Keratinocyte (primary cell): ENCODE measurements around the gene ZNF316.

Experiments
- CTCF ChIP-seq, 3 experiments: IDR thresholded peaks in 1 of 3; conservative IDR thresholded peaks in 1 of 3; optimal IDR thresholded peaks in 1 of 3; 2 replicates in 2 of 3; 3 replicates in 1 of 3; pipeline versions ENCODE3 to v1.5.1; 2011; ENCODE audit warnings: low read length in 3 of 3, mild to moderate bottlenecking in 3 of 3, moderate library complexity in 2 of 3, control low read depth in 1 of 3, inconsistent platforms in 1 of 3; ENCODE audit not compliant: insufficient read depth in 2 of 3; ENCODE audit errors: extremely low read depth in 1 of 3
- EZH2 ChIP-seq: IDR thresholded peaks from one replicate; pipeline ENCODE4 v1.6.1; 2012; ENCODE audit warnings: inconsistent platforms, mild to moderate bottlenecking, low read length, moderate library complexity

GRCh38 chr7:6648066-6648814, 11.1 kb downstream of the ZNF316 start:
- TF ChIP-seq CTCF (optimal IDR thresholded peaks at IDR 0.05 in 1 of 3, IDR thresholded peaks at IDR 0.05 in 1 of 3, conservative IDR thresholded peaks at IDR 0.05 in 1 of 3; ENCODE audit: extremely low read depth in 1 of 3, insufficient read depth in 2 of 3, low read length in 3 of 3) = no peak
- no peak for TF ChIP-seq EZH2
